Loucy (cell line): ENCODE measurements around the gene BARX2.

Experiments
- H2AFZ ChIP-seq: fragments of 200-600 bp; sonication (generic); 2 replicates; pipeline ENCODE4 v1.6.0; 2016; ENCODE audit warnings: antibody characterized with exemption, mild to moderate bottlenecking, low read length, moderate library complexity
- H3F3A ChIP-seq: fragments of 200-600 bp; 2 replicates; pipeline ENCODE4 v1.6.0; 2016; ENCODE audit warnings: antibody characterized with exemption, low read depth, mild to moderate bottlenecking
- H3K27me3 ChIP-seq: fragments of 200-600 bp; sonication (generic); 2 replicates; pipeline ENCODE4 v1.6.1; 2014; ENCODE audit warnings: low read length, mild to moderate bottlenecking; ENCODE audit not compliant: insufficient read depth, poor library complexity, severe bottlenecking
- H3K36me3 ChIP-seq: fragments of 200-600 bp; sonication (generic); 2 replicates; pipeline ENCODE4 v1.6.1; 2016; ENCODE audit warnings: low read length; ENCODE audit not compliant: insufficient read depth
- H3K4me1 ChIP-seq: fragments of 200-600 bp; sonication (generic); 2 replicates; pipeline ENCODE4 v1.5.1; 2014; ENCODE audit warnings: low read length, mild to moderate bottlenecking; ENCODE audit not compliant: insufficient read depth, poor library complexity, severe bottlenecking
- H3K4me2 ChIP-seq: fragments of 200-600 bp; sonication (generic); 2 replicates; pipeline ENCODE4 v1.6.0; 2014; ENCODE audit warnings: antibody characterized with exemption, low read length, low read depth, mild to moderate bottlenecking; ENCODE audit not compliant: poor library complexity, severe bottlenecking
- H3K4me3 ChIP-seq: fragments of 200-600 bp; sonication (generic); 2 replicates; pipeline ENCODE4 v1.5.1; 2014; ENCODE audit warnings: low read length, mild to moderate bottlenecking, mixed read lengths; ENCODE audit not compliant: poor library complexity, severe bottlenecking
- H3K79me2 ChIP-seq: fragments of 200-600 bp; sonication (generic); 2 replicates; pipeline ENCODE4 v1.6.1; 2014; ENCODE audit warnings: low read length; ENCODE audit not compliant: insufficient read depth
- H3K9ac ChIP-seq: fragments of 200-600 bp; sonication (generic); 2 replicates; pipeline ENCODE4 v1.6.0; 2014; ENCODE audit warnings: mild to moderate bottlenecking, low read depth, low read length, moderate library complexity; ENCODE audit not compliant: poor library complexity, severe bottlenecking
- H3K9me2 ChIP-seq: fragments of 200-600 bp; sonication (generic); replicated peaks from 2 replicates; pipeline ENCODE4 v1.6.1; 2016; ENCODE audit warnings: low read depth, low read length, mixed read lengths
- H3K9me3 ChIP-seq: fragments of 200-600 bp; sonication (generic); 2 replicates; pipeline ENCODE4 v1.6.1; 2014; ENCODE audit warnings: mild to moderate bottlenecking, antibody characterized with exemption, low read length, low read depth; ENCODE audit not compliant: insufficient read depth
- H4K20me1 ChIP-seq: fragments of 200-600 bp; sonication (generic); 2 replicates; pipeline ENCODE4 v1.6.0; 2014; ENCODE audit warnings: antibody characterized with exemption, low read length, mild to moderate bottlenecking; ENCODE audit not compliant: insufficient read depth, poor library complexity, severe bottlenecking
- CTCF ChIP-seq: fragments of 200-600 bp; sonication (generic); conservative IDR thresholded peaks from 2 replicates; pipeline ENCODE4 v1.5.1; 2014; ENCODE audit warnings: mild to moderate bottlenecking, antibody characterized with exemption, low read length
- EZH2phosphoT487 ChIP-seq: fragments of 200-600 bp; IDR thresholded peaks from 2 replicates; pipeline ENCODE4 v1.6.1; 2018; ENCODE audit warnings: antibody characterized with exemption, mild to moderate bottlenecking, moderate library complexity, borderline replicate concordance

The BARX2 gene

GRCh38 chr11:129388824-129389223 lies 13.2 kb downstream of the BARX2 start:
- no peaks in the 10 kb centered on the region for H3K27me3 ChIP-seq
- H4K20me1 ChIP-seq, result no peaks in the 10 kb centered on the region
- no peaks in the 10 kb centered on the region for H3K79me2 ChIP-seq
- H3F3A ChIP-seq, result no peaks in the 10 kb centered on the region
- no peak overlapping the region for H3K4me3 ChIP-seq
- no peaks in the 10 kb centered on the region for H3K36me3 ChIP-seq
- H3K9me2 ChIP-seq, result no peaks in the 10 kb centered on the region
- no peaks in the 10 kb centered on the region for H3K4me1 ChIP-seq
- H3K4me2 ChIP-seq, result no peak overlapping the region
- H3K9ac ChIP-seq, result no peak overlapping the region
- H3K9me3 ChIP-seq, result no peaks in the 10 kb centered on the region
- TF ChIP-seq CTCF, result no peak
- TF ChIP-seq EZH2phosphoT487, result no peak
- H2AFZ ChIP-seq, result no peak overlapping the region

GRCh38 chr11:129390303-129390821 lies 14.7 kb downstream of the BARX2 start:
- H3K4me3 ChIP-seq, result no peak overlapping the region
- H3K4me1 ChIP-seq, result no peaks in the 10 kb centered on the region
- no peak overlapping the region for H3K4me2 ChIP-seq
- no peaks in the 10 kb centered on the region for H3K9me3 ChIP-seq
- H3K9ac ChIP-seq, result no peak overlapping the region
- H3K27me3 ChIP-seq, result no peaks in the 10 kb centered on the region
- no peaks in the 10 kb centered on the region for H3K79me2 ChIP-seq
- H3F3A ChIP-seq, result no peaks in the 10 kb centered on the region
- H4K20me1 ChIP-seq, result no peaks in the 10 kb centered on the region
- no peaks in the 10 kb centered on the region for H3K9me2 ChIP-seq
- H2AFZ ChIP-seq, result no peak overlapping the region
- TF ChIP-seq EZH2phosphoT487 (no peak), CTCF (no peak)
- no peaks in the 10 kb centered on the region for H3K36me3 ChIP-seq

GRCh38 chr11:129391360-129391759 lies 15.7 kb downstream of the BARX2 start:
- Histone ChIP-seq H3K4me2 (no peak overlapping the region), H3K36me3 (no peaks in the 10 kb centered on the region), H3K9me2 (no peaks in the 10 kb centered on the region), H3K27me3 (no peaks in the 10 kb centered on the region), H3K79me2 (no peaks in the 10 kb centered on the region), H4K20me1 (no peaks in the 10 kb centered on the region), H2AFZ (no peak overlapping the region), H3K9me3 (no peaks in the 10 kb centered on the region), H3F3A (no peaks in the 10 kb centered on the region), H3K4me1 (no peaks in the 10 kb centered on the region), H3K9ac (no peak overlapping the region), H3K4me3 (no peak overlapping the region)
- TF ChIP-seq EZH2phosphoT487 (no peak), CTCF (no peak)
